Peyer's patch (tissue), 4 donors: ENCODE results near the gene ATP11A. TPM values are rescaled to one million over a fixed set of nuclear protein-coding genes. Genes with fewer than 3 reads are reported as not detected.
A peak's percentile ranks its signal among the peaks of the same experiment; 100 is the strongest.

Experiments
- DNase-seq, 3 donors: peaks; one replicate each; pipeline ENCODE4 v3.0.0-alpha.2; 2017 to 2019
- H3K27ac ChIP-seq, 4 donors: fragments of 200-600 bp; sonication (generic); one replicate each; pipeline ENCODE4 v1.5.1; 2016 to 2019
- H3K27me3 ChIP-seq, 2 donors: fragments of 200-600 bp; sonication (generic); one replicate each; pipeline ENCODE4 v1.5.1; 2019
- H3K36me3 ChIP-seq, 3 donors: fragments of 200-600 bp; sonication (generic); one replicate each; pipeline ENCODE4 v1.5.1; 2016 to 2019
- H3K4me1 ChIP-seq, 4 donors: fragments of 200-600 bp; sonication (generic); one replicate each; pipeline ENCODE4 v1.5.1; 2016 to 2019
- H3K4me3 ChIP-seq, 4 donors: fragments of 200-600 bp; sonication (generic); 1 replicate in 3 of 4; 2 replicates in 1 of 4; pipeline ENCODE4 v1.5.1; 2016 to 2019; ENCODE audit warnings: mild to moderate bottlenecking in 1 of 4
- H3K9me3 ChIP-seq, 4 donors: fragments of 200-600 bp; sonication (generic); one replicate each; pipeline ENCODE4 v1.5.1; 2016 to 2019; ENCODE audit warnings: mild to moderate bottlenecking in 1 of 4
- POLR2A ChIP-seq, 2 donors: fragments of 450-650 bp; IDR thresholded peaks; one replicate each; pipeline ENCODE4 v1.5.1; 2017; ENCODE audit warnings: antibody characterized with exemption in 2 of 2, mild to moderate bottlenecking in 2 of 2, moderate library complexity in 2 of 2
- total RNA-seq, 4 donors: library from RNA; depleted of rRNA; stranded (reverse); fragments of >200 nt; gene quantifications; one replicate each; pipeline ENCODE4 v1.1.0, GENCODE V29; 2016
- TF ChIP-seq, protein P1 (sequence below), 6 experiments: fragments of 450-650 bp in 4 of 6; fragments of 200-600 bp in 2 of 6; sonication (generic) in 1 of 6; IDR thresholded peaks; one replicate each; pipeline ENCODE4 v1.5.1; 2017 to 2019; ENCODE audit warnings: antibody characterized with exemption in 6 of 6, mild to moderate bottlenecking in 3 of 6, moderate library complexity in 1 of 6

ATP11A gene
- total RNA-seq, 4 donors from 2014 or later, result 33.1 to 64.2 (median 53.7) TPM

DNA sequence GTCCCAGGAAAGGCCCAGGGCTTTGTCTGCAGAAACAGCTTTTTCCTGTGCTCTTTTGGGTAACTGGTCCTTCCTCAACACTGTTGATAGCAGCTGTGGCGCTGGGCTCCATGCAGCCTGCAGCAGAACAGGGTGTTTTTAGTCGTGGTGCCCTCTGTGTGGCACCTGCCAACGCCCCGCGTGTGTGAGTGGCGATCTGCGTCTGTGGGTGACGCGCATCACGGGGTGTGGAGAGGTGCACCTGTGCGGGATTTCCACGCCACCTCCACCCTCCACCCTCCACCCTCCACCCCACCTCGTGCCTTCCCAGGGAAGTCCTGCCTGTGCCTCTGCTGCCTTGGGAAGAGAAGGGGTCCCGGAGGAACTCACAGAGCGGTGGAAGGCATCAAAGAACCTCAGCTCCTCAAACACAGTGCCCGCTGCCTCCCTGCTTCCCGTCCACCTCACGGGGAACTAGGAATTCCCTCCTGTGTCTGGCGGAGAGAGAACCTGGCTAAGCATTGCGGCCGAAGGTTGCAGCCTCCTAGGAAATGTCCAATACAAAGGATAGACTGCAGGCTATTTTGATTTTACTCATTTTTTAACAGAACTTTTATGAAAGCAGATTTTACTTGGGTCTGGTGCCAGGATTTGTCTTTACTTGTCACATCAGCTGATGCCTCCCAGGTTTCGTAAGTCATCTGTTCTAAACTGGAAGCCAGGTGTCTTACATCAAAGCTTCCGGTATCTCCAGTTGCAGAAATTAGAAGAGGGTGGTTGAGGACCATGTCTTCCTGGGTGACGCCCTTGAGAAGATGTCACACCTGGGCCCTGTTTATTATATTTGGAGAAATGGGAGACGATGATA, 84.0 kb downstream of the ATP11A start:
- no peak overlapping the region for H3K27ac ChIP-seq
- no peak overlapping the region for H3K4me3 ChIP-seq
- H3K36me3 ChIP-seq, result no peaks in the 10 kb centered on the region
- no peaks in the 10 kb centered on the region for H3K9me3 ChIP-seq
- H3K27me3 ChIP-seq, result no peaks in the 10 kb centered on the region
- DNase-seq, result peak in 1 of 3 donors; percentile 15
- H3K4me1 ChIP-seq, result peaks cover 0 to 7% (median 0%) of the 10 kb centered on the region in 4 donors
- no peak for TF ChIP-seq POLR2A (IDR thresholded peaks at IDR 0.05)
- TF ChIP-seq, protein P1, sequence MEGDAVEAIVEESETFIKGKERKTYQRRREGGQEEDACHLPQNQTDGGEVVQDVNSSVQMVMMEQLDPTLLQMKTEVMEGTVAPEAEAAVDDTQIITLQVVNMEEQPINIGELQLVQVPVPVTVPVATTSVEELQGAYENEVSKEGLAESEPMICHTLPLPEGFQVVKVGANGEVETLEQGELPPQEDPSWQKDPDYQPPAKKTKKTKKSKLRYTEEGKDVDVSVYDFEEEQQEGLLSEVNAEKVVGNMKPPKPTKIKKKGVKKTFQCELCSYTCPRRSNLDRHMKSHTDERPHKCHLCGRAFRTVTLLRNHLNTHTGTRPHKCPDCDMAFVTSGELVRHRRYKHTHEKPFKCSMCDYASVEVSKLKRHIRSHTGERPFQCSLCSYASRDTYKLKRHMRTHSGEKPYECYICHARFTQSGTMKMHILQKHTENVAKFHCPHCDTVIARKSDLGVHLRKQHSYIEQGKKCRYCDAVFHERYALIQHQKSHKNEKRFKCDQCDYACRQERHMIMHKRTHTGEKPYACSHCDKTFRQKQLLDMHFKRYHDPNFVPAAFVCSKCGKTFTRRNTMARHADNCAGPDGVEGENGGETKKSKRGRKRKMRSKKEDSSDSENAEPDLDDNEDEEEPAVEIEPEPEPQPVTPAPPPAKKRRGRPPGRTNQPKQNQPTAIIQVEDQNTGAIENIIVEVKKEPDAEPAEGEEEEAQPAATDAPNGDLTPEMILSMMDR (IDR thresholded peaks at IDR 0.05), result no peak

- TF ChIP-seq, protein P1 (IDR thresholded peaks at IDR 0.05), result no peak
- no peak for TF ChIP-seq POLR2A (IDR thresholded peaks at IDR 0.05)
- Histone ChIP-seq H3K36me3 (no peaks in the 10 kb centered on the region), H3K27me3 (no peaks in the 10 kb centered on the region), H3K4me1 (peaks cover 0 to 1% (median 0%) of the 10 kb centered on the region in 4 donors), H3K4me3 (no peak overlapping the region), H3K9me3 (no peaks in the 10 kb centered on the region), H3K27ac (no peak overlapping the region)
- DNase-seq, result no peak
Observed at GRCh38 chr13:112774448-112774792, 84.6 kb downstream of the ATP11A start.

DNA sequence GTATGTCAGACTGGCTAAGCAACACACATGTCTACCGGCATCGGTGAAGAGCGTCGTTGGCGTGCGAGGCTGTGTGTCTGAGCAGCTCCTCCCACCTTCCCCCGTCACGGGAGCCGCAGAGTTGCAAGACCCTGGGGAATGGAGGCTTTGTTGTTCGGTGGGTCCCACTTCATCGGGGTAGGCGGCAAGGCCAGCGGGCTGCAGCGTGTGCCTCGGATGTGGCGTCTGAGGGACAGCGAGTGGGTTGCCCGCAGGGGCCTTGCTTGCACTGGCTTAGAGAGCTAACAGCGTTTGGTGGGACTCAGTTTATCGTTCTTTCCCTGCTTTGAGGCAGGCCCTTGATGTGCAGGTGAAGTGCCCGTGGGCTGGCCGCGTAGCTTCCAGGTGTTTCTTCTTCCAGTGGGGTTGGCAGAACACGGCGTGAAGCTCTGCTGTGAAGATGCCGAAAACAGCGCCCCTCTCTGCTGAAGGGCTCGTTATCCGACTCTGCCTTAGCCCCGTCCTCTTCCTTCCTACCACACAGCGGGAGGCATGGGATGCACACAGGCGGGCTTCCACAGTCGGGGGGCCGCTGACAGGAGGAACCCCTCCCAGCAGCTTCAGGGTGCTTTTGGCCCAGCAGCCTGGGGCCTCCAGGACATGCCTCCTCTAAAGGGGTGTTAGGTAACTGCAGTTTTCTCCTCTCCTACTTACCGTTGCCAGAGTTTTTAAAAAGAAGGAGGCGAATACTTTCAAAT, 85.2 kb downstream of the ATP11A start:
- no peaks in the 10 kb centered on the region for H3K36me3 ChIP-seq
- no peaks in the 10 kb centered on the region for H3K4me1 ChIP-seq
- H3K9me3 ChIP-seq, result no peaks in the 10 kb centered on the region
- peak in 1 of 3 donors; percentile 38 for DNase-seq
- H3K27me3 ChIP-seq, result no peaks in the 10 kb centered on the region
- no peak overlapping the region for H3K4me3 ChIP-seq
- no peak overlapping the region for H3K27ac ChIP-seq
- no peak for TF ChIP-seq POLR2A (IDR thresholded peaks at IDR 0.05)
- TF ChIP-seq, protein P1 (IDR thresholded peaks at IDR 0.05), result no peak

GRCh38 chr13:112775791-112776279, 86.0 kb downstream of the ATP11A start:
- H3K4me3 ChIP-seq, result no peak overlapping the region
- no peaks in the 10 kb centered on the region for H3K4me1 ChIP-seq
- H3K27me3 ChIP-seq, result no peaks in the 10 kb centered on the region
- H3K9me3 ChIP-seq, result no peaks in the 10 kb centered on the region
- H3K27ac ChIP-seq, result no peak overlapping the region
- peak in 1 of 3 donors; percentile 37 for DNase-seq
- H3K36me3 ChIP-seq, result no peaks in the 10 kb centered on the region
- TF ChIP-seq, protein P1 (IDR thresholded peaks at IDR 0.05), result no peak
- TF ChIP-seq POLR2A (IDR thresholded peaks at IDR 0.05), result no peak

- no peak for TF ChIP-seq POLR2A (IDR thresholded peaks at IDR 0.05)
- TF ChIP-seq, protein P1 (IDR thresholded peaks at IDR 0.05), result no peak
- Histone ChIP-seq H3K4me1 (no peaks in the 10 kb centered on the region), H3K4me3 (no peak overlapping the region), H3K27ac (no peak overlapping the region), H3K9me3 (no peaks in the 10 kb centered on the region), H3K27me3 (no peaks in the 10 kb centered on the region), H3K36me3 (no peaks in the 10 kb centered on the region)
- DNase-seq, result peak in 2 of 3 donors; percentile 1 to 14
Observed at GRCh38 chr13:112776354-112776753, 86.5 kb downstream of the ATP11A start.
